ENCODE results near the gene TENT4A.

Gene TENT4A

DNA sequence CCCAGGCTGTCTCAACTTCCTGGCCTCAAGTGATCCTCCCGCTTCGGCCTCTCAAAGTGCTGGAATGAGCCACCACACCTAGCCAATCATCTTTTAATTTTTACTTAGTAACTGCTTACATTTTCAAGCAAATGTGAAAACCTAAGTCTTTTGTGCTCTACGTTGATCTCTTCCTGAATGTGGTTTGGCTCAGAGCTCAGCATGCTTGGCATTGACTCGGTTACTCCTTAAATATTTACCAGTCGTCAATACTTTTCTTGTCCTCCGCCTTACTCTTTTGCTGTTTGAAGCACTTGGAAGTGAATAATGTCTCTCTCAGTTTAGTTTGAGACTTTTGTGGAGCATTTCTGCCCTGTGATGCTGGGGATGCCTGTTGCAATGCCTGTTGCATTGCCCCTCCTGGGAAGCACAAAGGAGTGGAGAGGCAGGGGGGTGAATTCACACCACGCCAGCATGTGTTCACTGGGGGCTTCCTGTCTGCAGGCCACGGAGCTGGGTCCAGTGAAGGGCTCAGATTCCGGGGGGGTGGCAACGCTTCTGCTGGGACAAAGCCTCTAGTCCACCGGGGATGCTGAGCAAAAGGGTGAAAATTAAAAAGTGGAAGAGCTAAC lies 13.1 kb upstream of the TENT4A start:
- H3K9me3 ChIP-seq, result no peaks in the 10 kb centered on the region
- intact Hi-C loops (cut with DNase I; ENCODE audit: low total_unique reads), result no loop called here
- TF ChIP-seq CTCF (IDR thresholded peaks at IDR 0.05), result no peak
- H3K4me3 ChIP-seq, result no peak overlapping the region
- no peak for DNase-seq
- H3K4me1 ChIP-seq, result peaks cover 0 to 20% (median 15%) of the 10 kb centered on the region in 4 donors
- H3K36me3 ChIP-seq, result no peaks in the 10 kb centered on the region
- no peak overlapping the region for H3K27ac ChIP-seq
- H3K27me3 ChIP-seq, result no peaks in the 10 kb centered on the region

GRCh38 chr5:6700685-6701355 lies 12.4 kb upstream of the TENT4A start:
- H3K9me3 ChIP-seq, result no peaks in the 10 kb centered on the region
- TF ChIP-seq CTCF (IDR thresholded peaks at IDR 0.05), result no peak
- no peaks in the 10 kb centered on the region for H3K27me3 ChIP-seq
- peaks cover 0 to 26% (median 17%) of the 10 kb centered on the region in 4 donors for H3K4me1 ChIP-seq
- intact Hi-C loops (cut with DNase I; ENCODE audit: low total_unique reads), result no loop called here
- DNase-seq, result no peak
- no peaks in the 10 kb centered on the region for H3K36me3 ChIP-seq
- H3K27ac ChIP-seq, result no peak overlapping the region
- no peak overlapping the region for H3K4me3 ChIP-seq

DNA sequence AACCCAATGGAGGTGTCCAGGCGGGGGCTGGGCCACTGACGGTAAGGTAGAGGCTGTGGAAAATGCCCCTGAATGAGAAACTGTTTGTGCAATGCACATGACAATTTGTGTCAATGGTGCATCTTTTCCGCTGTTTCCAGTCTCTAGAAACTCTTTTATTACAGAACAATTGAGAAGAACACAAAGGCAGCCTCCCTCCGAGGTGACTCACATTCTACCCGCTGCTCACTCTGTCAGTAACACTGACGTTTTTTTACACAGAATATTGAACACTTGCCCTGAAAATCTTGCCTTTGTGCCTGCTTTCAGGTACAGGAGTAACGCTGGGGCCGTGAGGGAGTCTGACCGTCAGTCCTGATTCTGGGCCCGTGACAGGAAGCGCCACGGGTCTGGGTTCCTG lies 11.7 kb upstream of the TENT4A start:
- Histone ChIP-seq H3K9me3 (no peaks in the 10 kb centered on the region), H3K27ac (no peak overlapping the region), H3K36me3 (no peaks in the 10 kb centered on the region), H3K4me1 (peaks cover 0 to 30% (median 17%) of the 10 kb centered on the region in 4 donors), H3K4me3 (no peak overlapping the region), H3K27me3 (no peaks in the 10 kb centered on the region)
- TF ChIP-seq CTCF (IDR thresholded peaks at IDR 0.05), result no peak
- no peak for DNase-seq
- intact Hi-C loops (cut with DNase I; ENCODE audit: low total_unique reads), result no loop called here

DNA sequence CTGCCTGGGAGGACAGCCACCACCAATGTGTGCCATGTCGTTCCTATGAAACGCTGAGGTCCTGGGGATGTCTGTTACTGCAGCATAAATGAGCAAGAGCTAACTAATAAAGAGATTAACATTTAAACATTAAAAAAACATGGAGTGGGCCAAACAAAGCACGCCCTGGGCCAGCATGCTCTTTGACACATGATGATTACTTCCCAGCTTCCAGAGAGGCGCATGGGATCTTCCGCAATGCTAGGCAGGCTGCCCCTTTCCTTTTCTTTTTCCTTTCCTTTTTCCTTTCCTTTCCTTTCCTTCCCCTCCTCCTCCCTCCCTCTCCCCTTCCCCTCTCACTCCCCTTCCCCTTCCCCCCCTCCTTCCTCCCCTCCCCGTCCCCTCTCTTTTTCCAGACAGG lies 10.6 kb upstream of the TENT4A start:
- peaks cover 0 to 30% (median 17%) of the 10 kb centered on the region in 4 donors for H3K4me1 ChIP-seq
- no peak overlapping the region for H3K27ac ChIP-seq
- no peak overlapping the region for H3K4me3 ChIP-seq
- intact Hi-C loops (cut with DNase I; ENCODE audit: low total_unique reads), result no loop called here
- H3K9me3 ChIP-seq, result no peaks in the 10 kb centered on the region
- H3K27me3 ChIP-seq, result no peaks in the 10 kb centered on the region
- H3K36me3 ChIP-seq, result no peaks in the 10 kb centered on the region
- TF ChIP-seq CTCF (IDR thresholded peaks at IDR 0.05), result no peak
- no peak for DNase-seq

- TF ChIP-seq CTCF (IDR thresholded peaks at IDR 0.05), result no peak
- DNase-seq, result no peak
- Histone ChIP-seq H3K36me3 (no peaks in the 10 kb centered on the region), H3K4me3 (no peak overlapping the region), H3K27me3 (no peaks in the 10 kb centered on the region), H3K27ac (peak overlapping the region; percentile 69 to 85), H3K9me3 (no peaks in the 10 kb centered on the region), H3K4me1 (peaks cover 0 to 30% (median 17%) of the 10 kb centered on the region in 4 donors)
- intact Hi-C loops (cut with DNase I; ENCODE audit: low total_unique reads), result no loop called here
Observed at GRCh38 chr5:6703806-6704205, 9.4 kb upstream of the TENT4A start.
